Hepatocyte (in vitro differentiated cells): ENCODE results near the gene RACK1.

Source experiments
- EZH2phosphoT487 ChIP-seq: fragments of 200-600 bp; sonication (generic); IDR thresholded peaks from one replicate; pipeline ENCODE4 v1.6.1; 2018; ENCODE audit warnings: antibody characterized with exemption, mild to moderate bottlenecking, low read depth, moderate library complexity; ENCODE audit not compliant: unreplicated experiment, severe bottlenecking
- TF ChIP-seq, protein P1 (sequence below): fragments of 200-600 bp; sonication (generic); IDR thresholded peaks from 2 replicates; pipeline ENCODE4 v1.5.1; 2016; ENCODE audit warnings: antibody characterized with exemption, mild to moderate bottlenecking; ENCODE audit not compliant: poor library complexity

- TF ChIP-seq EZH2phosphoT487, result no peak
- TF ChIP-seq, protein P1, sequence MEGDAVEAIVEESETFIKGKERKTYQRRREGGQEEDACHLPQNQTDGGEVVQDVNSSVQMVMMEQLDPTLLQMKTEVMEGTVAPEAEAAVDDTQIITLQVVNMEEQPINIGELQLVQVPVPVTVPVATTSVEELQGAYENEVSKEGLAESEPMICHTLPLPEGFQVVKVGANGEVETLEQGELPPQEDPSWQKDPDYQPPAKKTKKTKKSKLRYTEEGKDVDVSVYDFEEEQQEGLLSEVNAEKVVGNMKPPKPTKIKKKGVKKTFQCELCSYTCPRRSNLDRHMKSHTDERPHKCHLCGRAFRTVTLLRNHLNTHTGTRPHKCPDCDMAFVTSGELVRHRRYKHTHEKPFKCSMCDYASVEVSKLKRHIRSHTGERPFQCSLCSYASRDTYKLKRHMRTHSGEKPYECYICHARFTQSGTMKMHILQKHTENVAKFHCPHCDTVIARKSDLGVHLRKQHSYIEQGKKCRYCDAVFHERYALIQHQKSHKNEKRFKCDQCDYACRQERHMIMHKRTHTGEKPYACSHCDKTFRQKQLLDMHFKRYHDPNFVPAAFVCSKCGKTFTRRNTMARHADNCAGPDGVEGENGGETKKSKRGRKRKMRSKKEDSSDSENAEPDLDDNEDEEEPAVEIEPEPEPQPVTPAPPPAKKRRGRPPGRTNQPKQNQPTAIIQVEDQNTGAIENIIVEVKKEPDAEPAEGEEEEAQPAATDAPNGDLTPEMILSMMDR, result no peak
Observed at GRCh38 chr5:181218795-181219124, 24.9 kb downstream of the RACK1 start.
